ACC112 (cell line): ENCODE results near the gene SORBS2.
A peak's percentile ranks its signal among the peaks of the same experiment; 100 is the strongest.

Experiments
- H2AFZ ChIP-seq: fragments of 200-600 bp; sonication (generic); one replicate; pipeline ENCODE4 v1.6.0; 2017; ENCODE audit warnings: antibody characterized with exemption, low read length; ENCODE audit not compliant: unreplicated experiment
- H3K27ac ChIP-seq: fragments of 200-600 bp; sonication (generic); 2 replicates; pipeline ENCODE4 v1.5.1; 2014; ENCODE audit warnings: low read depth, mild to moderate bottlenecking, antibody characterized with exemption, low read length, moderate library complexity
- H3K27me3 ChIP-seq: fragments of 200-600 bp; sonication (generic); 2 replicates; pipeline ENCODE4 v1.6.1; 2014; ENCODE audit warnings: mild to moderate bottlenecking, antibody characterized with exemption, low read length, moderate library complexity, mixed read lengths; ENCODE audit not compliant: insufficient read depth
- H3K36me3 ChIP-seq: fragments of 200-600 bp; sonication (generic); 2 replicates; pipeline ENCODE4 v1.6.1; 2016; ENCODE audit warnings: mild to moderate bottlenecking, antibody characterized with exemption, low read length, moderate library complexity, mixed read lengths; ENCODE audit not compliant: insufficient read depth
- H3K4me1 ChIP-seq: fragments of 200-600 bp; sonication (generic); one replicate; pipeline ENCODE4 v1.6.1; 2016; ENCODE audit warnings: low read length, mixed read lengths; ENCODE audit not compliant: insufficient read depth, unreplicated experiment, control insufficient read depth
- H3K4me3 ChIP-seq: fragments of 200-600 bp; sonication (generic); 2 replicates; pipeline ENCODE4 v1.5.1; 2014; ENCODE audit warnings: mild to moderate bottlenecking, low read depth, low read length
- H3K79me2 ChIP-seq: fragments of 200-600 bp; sonication (generic); one replicate; pipeline ENCODE4 v1.6.0; 2016; ENCODE audit warnings: low read length; ENCODE audit not compliant: control insufficient read depth, unreplicated experiment, insufficient read depth

The SORBS2 gene

GRCh38 chr4:185773419-185773818 lies 38.6 kb downstream of the SORBS2 start:
- Histone ChIP-seq H3K4me1 (peaks cover 36% of the 10 kb centered on the region), H2AFZ (no peak overlapping the region), H3K36me3 (no peaks in the 10 kb centered on the region), H3K27me3 (no peaks in the 10 kb centered on the region), H3K27ac (no peak overlapping the region), H3K4me3 (peak overlapping the region; percentile 10; the same call in 1 of the 2 replicates), H3K79me2 (peaks cover 17% of the 10 kb centered on the region)

- no peaks in the 10 kb centered on the region for H3K36me3 ChIP-seq
- H3K27me3 ChIP-seq: no peaks in the 10 kb centered on the region
- H3K79me2 ChIP-seq: peaks cover 19% of the 10 kb centered on the region
- no peak overlapping the region for H2AFZ ChIP-seq
- peaks cover 36% of the 10 kb centered on the region for H3K4me1 ChIP-seq
- peak overlapping the region; percentile 16 for H3K27ac ChIP-seq
- H3K4me3 ChIP-seq: no peak overlapping the region
Observed at GRCh38 chr4:185772391-185773093, 39.5 kb downstream of the SORBS2 start.

GRCh38 chr4:185771711-185772390 lies 40.1 kb downstream of the SORBS2 start:
- peak overlapping the region; percentile 16 for H3K27ac ChIP-seq

DNA sequence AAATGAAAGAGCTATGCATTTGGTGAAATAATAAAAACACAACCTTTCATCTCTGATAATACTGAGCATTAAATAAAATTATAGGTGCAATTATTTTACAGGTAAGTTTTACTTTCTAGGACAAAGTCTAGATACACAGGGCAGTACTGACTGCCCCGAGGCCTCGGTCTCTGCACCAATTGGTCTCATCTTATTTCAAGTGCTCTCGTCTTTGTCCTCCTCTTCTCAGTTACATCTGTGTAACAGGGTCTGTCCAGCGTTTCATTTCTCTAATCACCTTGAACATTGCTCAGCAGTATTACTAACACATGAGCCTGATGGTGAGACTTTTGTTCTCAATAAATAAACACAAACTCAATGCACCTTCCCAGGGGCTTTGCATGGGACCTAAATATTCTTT lies 44.5 kb downstream of the SORBS2 start:
- Histone ChIP-seq H3K79me2 (peaks cover 3% of the 10 kb centered on the region), H3K36me3 (no peaks in the 10 kb centered on the region), H3K4me1 (peaks cover 21% of the 10 kb centered on the region), H3K4me3 (no peak overlapping the region), H3K27ac (no peak overlapping the region), H2AFZ (no peak overlapping the region), H3K27me3 (no peaks in the 10 kb centered on the region)

More at GRCh38 chr4:185771711-185772390, 40.1 kb downstream of the SORBS2 start:
- Histone ChIP-seq H3K27me3 (no peaks in the 10 kb centered on the region), H2AFZ (no peak overlapping the region), H3K79me2 (peaks cover 19% of the 10 kb centered on the region), H3K4me3 (no peak overlapping the region), H3K4me1 (peaks cover 36% of the 10 kb centered on the region), H3K36me3 (no peaks in the 10 kb centered on the region)

- H2AFZ ChIP-seq: no peak overlapping the region
- peaks cover 22% of the 10 kb centered on the region for H3K4me1 ChIP-seq
- H3K27me3 ChIP-seq: no peaks in the 10 kb centered on the region
- H3K36me3 ChIP-seq: no peaks in the 10 kb centered on the region
- peaks cover 3% of the 10 kb centered on the region for H3K79me2 ChIP-seq
- no peak overlapping the region for H3K27ac ChIP-seq
- no peak overlapping the region for H3K4me3 ChIP-seq
Observed at GRCh38 chr4:185764876-185765275, 47.1 kb downstream of the SORBS2 start.

DNA sequence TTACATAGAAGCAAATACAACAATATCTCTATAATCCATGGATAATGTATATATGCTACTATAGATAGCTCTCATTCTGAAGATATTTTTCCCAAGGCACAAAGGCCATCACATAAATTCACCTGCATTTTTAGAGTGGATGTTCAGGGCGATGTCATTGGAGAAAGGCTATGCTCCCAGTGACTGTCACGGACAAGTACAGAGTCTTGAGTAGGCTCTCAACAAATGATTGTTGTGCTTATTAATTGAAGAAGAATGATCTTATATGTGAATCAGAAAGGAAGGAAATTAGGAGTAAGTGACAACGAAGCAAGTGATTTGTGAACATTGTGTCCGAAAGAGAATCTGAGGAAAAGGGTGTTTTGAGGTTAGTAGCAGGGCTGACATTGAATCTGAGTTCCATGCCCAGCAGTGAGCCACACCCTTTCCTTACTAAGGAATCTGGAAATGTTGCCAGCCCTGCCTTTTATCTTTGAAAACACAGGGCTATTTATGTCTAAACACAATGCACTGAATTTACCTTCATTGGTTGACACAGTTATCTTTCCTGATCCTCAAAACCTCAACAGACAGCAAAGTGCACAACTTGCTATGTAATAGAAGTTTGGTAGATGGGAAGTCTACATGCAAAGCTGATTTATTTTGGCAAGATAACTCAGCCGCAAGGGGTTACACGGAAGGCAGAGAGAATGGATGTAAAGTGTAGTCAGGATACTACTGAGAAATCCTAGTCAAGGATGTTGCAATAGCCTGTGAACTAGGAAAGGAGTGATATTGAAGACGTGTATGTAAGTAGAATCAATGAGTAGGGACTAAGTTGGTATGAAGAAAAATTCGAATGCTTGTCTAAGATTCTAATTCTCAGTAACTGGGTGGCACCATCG lies 50.4 kb downstream of the SORBS2 start:
- H2AFZ ChIP-seq: no peak overlapping the region

GRCh38 chr4:185758807-185759206 lies 53.2 kb downstream of the SORBS2 start:
- H3K4me3 ChIP-seq: no peak overlapping the region
- H3K36me3 ChIP-seq: no peaks in the 10 kb centered on the region
- no peaks in the 10 kb centered on the region for H3K27me3 ChIP-seq
- H2AFZ ChIP-seq: no peak overlapping the region
- H3K4me1 ChIP-seq: peaks cover 24% of the 10 kb centered on the region
- no peak overlapping the region for H3K27ac ChIP-seq
- H3K79me2 ChIP-seq: no peaks in the 10 kb centered on the region

More for the DNA sequence above, 50.4 kb downstream of the SORBS2 start:
- Histone ChIP-seq H3K27ac (no peak overlapping the region), H3K4me1 (peaks cover 22% of the 10 kb centered on the region), H3K36me3 (no peaks in the 10 kb centered on the region), H3K27me3 (no peaks in the 10 kb centered on the region), H3K4me3 (no peak overlapping the region), H3K79me2 (no peaks in the 10 kb centered on the region)

- no peaks in the 10 kb centered on the region for H3K27me3 ChIP-seq
- no peak overlapping the region for H3K27ac ChIP-seq
- no peak overlapping the region for H3K4me3 ChIP-seq
- no peaks in the 10 kb centered on the region for H3K79me2 ChIP-seq
- H3K4me1 ChIP-seq: peaks cover 15% of the 10 kb centered on the region
- H3K36me3 ChIP-seq: no peaks in the 10 kb centered on the region
- H2AFZ ChIP-seq: no peak overlapping the region
Observed at GRCh38 chr4:185755451-185755850, 56.5 kb downstream of the SORBS2 start.

DNA sequence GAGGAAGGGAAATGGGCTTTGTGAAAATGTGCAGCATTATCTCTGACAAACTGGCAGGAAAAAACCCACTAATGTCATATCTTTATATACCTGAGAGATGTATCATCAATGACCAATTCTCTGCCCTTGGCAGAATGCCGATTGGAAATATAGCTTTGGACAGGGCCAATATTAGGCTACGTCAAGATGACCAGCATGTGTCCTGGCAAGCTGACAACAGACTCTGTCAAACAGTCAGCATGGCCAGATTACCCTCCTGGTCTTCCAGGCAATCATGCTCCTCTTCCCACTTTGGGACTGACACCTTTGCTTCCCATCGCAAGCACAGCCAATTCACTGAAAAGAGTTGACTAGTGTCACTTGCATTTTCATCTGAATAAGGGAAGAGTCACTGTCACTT lies 57.0 kb downstream of the SORBS2 start:
- Histone ChIP-seq H3K79me2 (no peaks in the 10 kb centered on the region), H3K4me3 (no peak overlapping the region), H3K4me1 (peaks cover 15% of the 10 kb centered on the region), H3K27me3 (no peaks in the 10 kb centered on the region), H2AFZ (no peak overlapping the region), H3K36me3 (no peaks in the 10 kb centered on the region), H3K27ac (no peak overlapping the region)

DNA sequence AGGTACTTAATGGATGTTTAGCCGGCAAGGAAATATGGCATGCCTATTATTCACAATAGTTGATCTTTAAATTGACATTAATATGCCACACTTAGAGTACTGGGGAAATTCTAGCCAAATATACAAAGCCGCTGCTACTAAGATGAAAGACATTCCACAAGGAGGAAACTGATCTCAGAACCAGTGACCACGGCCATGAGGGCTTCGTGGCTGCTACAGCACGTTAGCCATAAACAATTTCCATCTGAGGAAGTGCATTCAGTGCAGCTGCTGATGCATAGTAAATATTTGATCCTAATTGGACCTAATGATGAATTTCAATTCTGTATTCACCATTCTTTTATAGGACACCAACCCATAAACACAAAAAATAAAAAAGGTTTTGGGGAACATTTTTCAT lies 59.1 kb downstream of the SORBS2 start:
- no peak overlapping the region for H2AFZ ChIP-seq
- H3K27ac ChIP-seq: no peak overlapping the region
- no peaks in the 10 kb centered on the region for H3K79me2 ChIP-seq
- no peaks in the 10 kb centered on the region for H3K27me3 ChIP-seq
- H3K4me1 ChIP-seq: peaks cover 15% of the 10 kb centered on the region
- H3K36me3 ChIP-seq: no peaks in the 10 kb centered on the region
- no peak overlapping the region for H3K4me3 ChIP-seq
